A673 (cell line): Measurements from ENCODE around the gene ZIC4. TPM values are rescaled to one million over a fixed set of nuclear protein-coding genes. Genes with fewer than 3 reads are reported as not detected.

Experiments
- BruUV-seq: library from RNA; stranded (reverse); fragments of 400-500 nt; replicated peaks from 2 replicates; lab custom pipeline; 2021; lab: Mats Ljungman, UMichigan
- CTCF ChIA-PET: fragments of 300-600 bp; sonication (Branson Sonifier 250); formaldehyde crosslinking; loops from one replicate; lab custom pipeline; 2022; ENCODE audit warnings: antibody characterized with exemption; lab: Charles Lee
- POLR2A ChIA-PET: fragments of 300-600 bp; sonication (Branson Sonifier 250); formaldehyde crosslinking; loops from one replicate; lab custom pipeline; 2022; ENCODE audit warnings: antibody characterized with exemption; ENCODE audit not compliant: low non-redundant PET; lab: Charles Lee
- DNase-seq: peaks from one replicate; pipeline ENCODE4 v3.0.0-alpha.2; 2015; ENCODE audit warnings: low spot score
- H3K27ac ChIP-seq: fragments of 200-600 bp; sonication (generic); 2 replicates; pipeline ENCODE4 v1.5.1; 2016; ENCODE audit warnings: mixed run types, low read depth, mild to moderate bottlenecking, mixed read lengths, antibody characterized with exemption, low read length; ENCODE audit not compliant: poor library complexity, severe bottlenecking
- H3K27me3 ChIP-seq: fragments of 200-600 bp; sonication (generic); replicated peaks from 2 replicates; pipeline ENCODE4 v1.6.1; 2017; ENCODE audit warnings: mixed run types, low read depth, mild to moderate bottlenecking, mixed read lengths, antibody characterized with exemption, low read length; ENCODE audit not compliant: insufficient read depth, poor library complexity
- H3K36me3 ChIP-seq: fragments of 200-600 bp; sonication (generic); 2 replicates; pipeline ENCODE4 v1.6.1; 2016; ENCODE audit warnings: mixed run types, mild to moderate bottlenecking, mixed read lengths, antibody characterized with exemption, low read length; ENCODE audit not compliant: insufficient read depth, poor library complexity, severe bottlenecking
- H3K4me1 ChIP-seq: fragments of 200-600 bp; sonication (generic); 2 replicates; pipeline ENCODE4 v1.6.1; 2017; ENCODE audit warnings: mixed run types, mild to moderate bottlenecking, mixed read lengths, antibody characterized with exemption, low read length; ENCODE audit not compliant: insufficient read depth, poor library complexity, severe bottlenecking
- H3K4me3 ChIP-seq: fragments of 200-600 bp; sonication (generic); 2 replicates; pipeline ENCODE4 v1.5.1; 2016; ENCODE audit warnings: low read depth, mixed run types, mild to moderate bottlenecking, mixed read lengths, low read length; ENCODE audit not compliant: poor library complexity, severe bottlenecking
- H3K9me3 ChIP-seq: fragments of 200-600 bp; sonication (generic); 2 replicates; pipeline ENCODE4 v1.6.1; 2016; ENCODE audit warnings: mixed run types, low read depth, mild to moderate bottlenecking, mixed read lengths, antibody characterized with exemption, low read length; ENCODE audit not compliant: poor library complexity, severe bottlenecking
- CTCF ChIP-seq: fragments of 300-800, 200-600 bp; sonication (generic); conservative IDR thresholded peaks from 2 replicates; pipeline ENCODE4 v1.5.1; 2017; ENCODE audit warnings: low read depth, mild to moderate bottlenecking, antibody characterized with exemption, low read length, moderate library complexity, mixed read lengths
- EZH2 ChIP-seq: fragments of 200-600 bp; sonication (generic); IDR thresholded peaks from 2 replicates; pipeline ENCODE4 v1.6.1; 2017; ENCODE audit warnings: borderline replicate concordance, low read depth, mild to moderate bottlenecking, mixed read lengths, antibody characterized with exemption, low read length; ENCODE audit not compliant: poor library complexity, severe bottlenecking
- intact Hi-C: fragments of 100-400 bp; cut with micrococcal nuclease; formaldehyde crosslinking; loops from one replicate; pipeline ENCODE4 v1.10.0; 2022; ENCODE audit not compliant: unreplicated experiment
- total RNA-seq: library from RNA; stranded (reverse); gene quantifications from 2 replicates; pipeline ENCODE4 v1.2.3, GENCODE V29; 2021

The ZIC4 gene
- total RNA-seq, 1 experiment from 2014 or later, result 0.47 TPM

- Histone ChIP-seq H3K4me3 (no peak overlapping the region), H3K9me3 (no peaks in the 10 kb centered on the region), H3K36me3 (no peaks in the 10 kb centered on the region), H3K27me3 (peaks cover 59% of the 10 kb centered on the region), H3K4me1 (peaks cover 3% of the 10 kb centered on the region), H3K27ac (no peak overlapping the region)
- TF ChIP-seq EZH2, result no peak
- no peak for TF ChIP-seq CTCF
- CTCF ChIA-PET, result no interaction called here
- intact Hi-C loops, result loop anchor here (5.0 to 10.0 kb wide), 3 partner anchors 237 to 984 kb away; no protein-coding TSS in a partner anchor
- POLR2A ChIA-PET, result no interaction called here
- DNase-seq, result no peak
- no TSS peak for BruUV-seq
Observed at GRCh38 chr3:147380387-147380951, 25.9 kb downstream of the ZIC4 start.

GRCh38 chr3:147379651-147380050, 26.7 kb downstream of the ZIC4 start:
- no peak overlapping the region for H3K27ac ChIP-seq
- ChIA-PET CTCF (no interaction called here), POLR2A (no interaction called here)
- intact Hi-C loops, result loop anchor here (5.0 to 10.0 kb wide), 3 partner anchors 238 to 985 kb away; no protein-coding TSS in a partner anchor
- no peaks in the 10 kb centered on the region for H3K36me3 ChIP-seq
- no peak for TF ChIP-seq CTCF
- no peak for TF ChIP-seq EZH2
- DNase-seq, result no peak
- BruUV-seq, result no TSS peak
- H3K9me3 ChIP-seq, result no peaks in the 10 kb centered on the region
- H3K4me3 ChIP-seq, result no peak overlapping the region
- H3K27me3 ChIP-seq, result peaks cover 63% of the 10 kb centered on the region
- H3K4me1 ChIP-seq, result peaks cover 3% of the 10 kb centered on the region

GRCh38 chr3:147377412-147378367, 28.7 kb downstream of the ZIC4 start:
- POLR2A ChIA-PET, result no interaction called here
- Histone ChIP-seq H3K27ac (no peak overlapping the region), H3K4me3 (no peak overlapping the region), H3K27me3 (peaks cover 82% of the 10 kb centered on the region), H3K36me3 (no peaks in the 10 kb centered on the region), H3K9me3 (no peaks in the 10 kb centered on the region), H3K4me1 (peaks cover 3% of the 10 kb centered on the region)
- intact Hi-C loops, result no loop called here
- DNase-seq, result no peak
- CTCF ChIA-PET, result no interaction called here
- no TSS peak for BruUV-seq
- TF ChIP-seq EZH2 (no peak), CTCF (no peak)
